Measurements from ENCODE around the gene FHOD3. TPM values are rescaled to one million over a fixed set of nuclear protein-coding genes. Genes with fewer than 3 reads are reported as not detected.

Gene FHOD3
- total and polyA plus RNA-seq, 7 donors: 5.4 to 98.2 (median 20.2) TPM

GRCh38 chr18:36271153-36271552 lies 26.4 kb upstream of the FHOD3 start:
- Histone ChIP-seq H3K36me3 (ENCODE audit: insufficient read depth in 1 of 2, low read depth in 1 of 2) (no peaks in the 10 kb centered on the region), H3K9me3 (no peaks in the 10 kb centered on the region), H3K27ac (no peak overlapping the region), H3K4me3 (no peak overlapping the region), H3K27me3 (ENCODE audit: insufficient read depth in 3 of 3, low read length in 2 of 3) (no peaks in the 10 kb centered on the region), H3K4me1 (no peaks in the 10 kb centered on the region)
- intact Hi-C loops (cut with DNase I): no loop called here
- DNase-seq (no peak), ATAC-seq (no peak)
- no peak for TF ChIP-seq CTCF (IDR thresholded peaks at IDR 0.05)

- Histone ChIP-seq H3K36me3 (ENCODE audit: insufficient read depth in 1 of 2, low read depth in 1 of 2) (no peaks in the 10 kb centered on the region), H3K27me3 (ENCODE audit: insufficient read depth in 3 of 3, low read length in 2 of 3) (no peaks in the 10 kb centered on the region), H3K4me1 (no peaks in the 10 kb centered on the region), H3K4me3 (no peak overlapping the region), H3K9me3 (no peaks in the 10 kb centered on the region), H3K27ac (no peak overlapping the region)
- 94 to 97% (median 94%) methylated on average over 8 of the region's 8 CpGs for WGBS, 3 donors
- intact Hi-C loops (cut with DNase I): no loop called here
- no peak for ATAC-seq
- DNase-seq: no peak
- no peak for TF ChIP-seq CTCF (IDR thresholded peaks at IDR 0.05)
Measured at GRCh38 chr18:36273347-36273746, 24.2 kb upstream of the FHOD3 start.

- Histone ChIP-seq H3K27ac (no peak overlapping the region), H3K36me3 (ENCODE audit: insufficient read depth in 1 of 2, low read depth in 1 of 2) (no peaks in the 10 kb centered on the region), H3K4me3 (no peak overlapping the region), H3K27me3 (ENCODE audit: insufficient read depth in 3 of 3, low read length in 2 of 3) (no peaks in the 10 kb centered on the region), H3K4me1 (no peaks in the 10 kb centered on the region), H3K9me3 (no peaks in the 10 kb centered on the region)
- no peak for TF ChIP-seq CTCF (IDR thresholded peaks at IDR 0.05)
- no peak for ATAC-seq
- DNase-seq: no peak
- intact Hi-C loops (cut with DNase I): no loop called here
- 62 to 68% (median 68%) methylated on average over 8 of the region's 8 CpGs for WGBS, 3 donors
Measured at GRCh38 chr18:36274083-36274715, 23.3 kb upstream of the FHOD3 start.

- DNase-seq (no peak), ATAC-seq (no peak)
- H3K27me3 ChIP-seq (ENCODE audit: insufficient read depth in 3 of 3, low read length in 2 of 3): peaks cover 0 to 2% (median 0%) of the 10 kb centered on the region in 3 donors
- 88 to 100% (median 92%) methylated on average over 1 of the region's 1 CpG for whole genome bisulfite sequencing, 3 donors
- H3K4me3 ChIP-seq: no peak overlapping the region
- H3K9me3 ChIP-seq: no peaks in the 10 kb centered on the region
- H3K36me3 ChIP-seq (ENCODE audit: insufficient read depth in 1 of 2, low read depth in 1 of 2): no peaks in the 10 kb centered on the region
- H3K27ac ChIP-seq: no peak overlapping the region
- no peaks in the 10 kb centered on the region for H3K4me1 ChIP-seq
- intact Hi-C loops (cut with DNase I): no loop called here
- TF ChIP-seq CTCF (IDR thresholded peaks at IDR 0.05): no peak
Measured at GRCh38 chr18:36275561-36275960, 22.0 kb upstream of the FHOD3 start.

GRCh38 chr18:36279001-36279400 lies 18.5 kb upstream of the FHOD3 start:
- intact Hi-C loops (cut with DNase I): no loop called here
- DNase-seq (no peak), ATAC-seq (no peak)
- Histone ChIP-seq H3K27ac (no peak overlapping the region), H3K4me1 (no peaks in the 10 kb centered on the region), H3K27me3 (ENCODE audit: insufficient read depth in 3 of 3, low read length in 2 of 3) (peaks cover 0 to 2% (median 0%) of the 10 kb centered on the region in 3 donors), H3K36me3 (ENCODE audit: insufficient read depth in 1 of 2, low read depth in 1 of 2) (no peaks in the 10 kb centered on the region), H3K9me3 (no peaks in the 10 kb centered on the region), H3K4me3 (no peak overlapping the region)
- WGBS, 3 donors: 63 to 66% (median 66%) methylated on average over 3 of the region's 3 CpGs
- no peak for TF ChIP-seq CTCF (IDR thresholded peaks at IDR 0.05)
